DND-41 (cell line): ENCODE measurements around the gene RAB8B.

ENCODE experiments used
- ATAC-seq: fragments of 200-7000 bp; cut with Tn5 transposase; 3 replicates; pipeline ENCODE4 v1.9.1; 2021; ENCODE audit warnings: low read depth; ENCODE audit not compliant: insufficient read depth
- DNase-seq: peaks from one replicate; pipeline ENCODE4 v3.0.0-alpha.2; 2020
- H2AFZ ChIP-seq: 2 replicates; pipeline ENCODE4 v1.6.0; 2012; ENCODE audit warnings: low read depth, low read length
- H3K27ac ChIP-seq: 2 replicates; pipeline ENCODE4 v1.5.1; 2012; ENCODE audit warnings: low read length, inconsistent platforms
- H3K27me3 ChIP-seq: fragments of 200-600 bp; sonication (generic); 2 replicates; pipeline ENCODE4 v1.6.0; 2012; ENCODE audit warnings: low read length, mild to moderate bottlenecking, inconsistent platforms; ENCODE audit not compliant: insufficient read depth, poor library complexity
- H3K36me3 ChIP-seq: 2 replicates; pipeline ENCODE4 v1.5.1; 2012; ENCODE audit warnings: low read length, inconsistent platforms; ENCODE audit not compliant: insufficient read depth
- H3K4me1 ChIP-seq: 2 replicates; pipeline ENCODE4 v1.5.1; 2012; ENCODE audit warnings: mild to moderate bottlenecking, low read length; ENCODE audit not compliant: insufficient read depth
- H3K4me2 ChIP-seq: 2 replicates; pipeline ENCODE4 v1.6.0; 2012; ENCODE audit warnings: mild to moderate bottlenecking, moderate library complexity, low read length, inconsistent platforms; ENCODE audit not compliant: insufficient read depth
- H3K4me3 ChIP-seq, 2 experiments: fragments of 200-600 bp in 1 of 2; shearing (Covaris generic) in 1 of 2; 2 replicates each; pipeline ENCODE4 v1.5.1; 2012 to 2016; ENCODE audit warnings: inconsistent platforms in 2 of 2, low read length in 2 of 2, mild to moderate bottlenecking in 2 of 2, low read depth in 1 of 2, moderate library complexity in 1 of 2
- H3K79me2 ChIP-seq: 2 replicates; pipeline ENCODE4 v1.6.0; 2012; ENCODE audit warnings: low read length, inconsistent platforms; ENCODE audit not compliant: insufficient read depth
- H3K9ac ChIP-seq: 2 replicates; pipeline ENCODE4 v1.6.0; 2012; ENCODE audit warnings: low read depth, mild to moderate bottlenecking, inconsistent platforms, low read length, moderate library complexity
- H3K9me3 ChIP-seq: 2 replicates; pipeline ENCODE4 v1.5.1; 2012; ENCODE audit warnings: low read length, moderate library complexity, mild to moderate bottlenecking, inconsistent platforms; ENCODE audit not compliant: insufficient read depth, severe bottlenecking
- H4K20me1 ChIP-seq: 2 replicates; pipeline ENCODE4 v1.6.0; 2012; ENCODE audit warnings: low read length; ENCODE audit not compliant: insufficient read depth
- EZH2 ChIP-seq: IDR thresholded peaks from 3 replicates; pipeline ENCODE4 v1.6.1; 2012; ENCODE audit warnings: borderline replicate concordance, low read depth, mild to moderate bottlenecking, moderate library complexity, low read length, inconsistent platforms; ENCODE audit not compliant: severe bottlenecking
- TF ChIP-seq, protein P1 (sequence below): IDR thresholded peaks from 2 replicates; pipeline ENCODE4 v1.5.1; 2012; ENCODE audit warnings: borderline replicate concordance, low read length, moderate library complexity, mild to moderate bottlenecking; ENCODE audit not compliant: poor library complexity, severe bottlenecking; ENCODE audit errors: extremely low read depth

The RAB8B gene

DNA sequence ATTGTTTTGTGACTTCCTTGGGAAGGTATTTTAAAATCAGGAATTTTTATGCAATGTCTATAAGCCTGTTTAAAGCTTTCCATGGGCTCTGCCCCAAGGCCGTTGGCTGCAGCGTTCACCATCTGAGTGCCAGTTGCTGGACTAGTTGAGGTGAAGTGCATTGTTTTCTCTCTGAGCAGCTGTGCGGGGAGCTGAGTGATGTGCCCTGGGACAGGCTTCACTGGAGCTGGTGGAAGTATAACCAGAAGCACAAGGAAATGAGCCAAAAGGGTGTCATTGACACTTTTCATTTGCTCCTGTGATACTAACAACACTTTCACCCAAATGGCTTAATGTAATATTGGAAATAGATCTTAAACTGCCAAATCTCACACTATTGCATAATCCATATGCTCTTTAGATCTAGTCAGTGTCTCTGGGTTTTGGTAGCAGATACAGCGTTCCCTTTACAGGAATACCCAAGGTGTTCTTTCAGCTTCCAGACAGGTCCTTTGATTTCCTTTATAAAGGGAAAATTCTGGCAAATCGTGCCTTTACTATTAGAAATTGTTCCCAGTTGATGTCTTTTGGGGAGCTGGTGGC, 117.2 kb downstream of the RAB8B start:
- no peak for ATAC-seq
- no peak overlapping the region for H2AFZ ChIP-seq

DNA sequence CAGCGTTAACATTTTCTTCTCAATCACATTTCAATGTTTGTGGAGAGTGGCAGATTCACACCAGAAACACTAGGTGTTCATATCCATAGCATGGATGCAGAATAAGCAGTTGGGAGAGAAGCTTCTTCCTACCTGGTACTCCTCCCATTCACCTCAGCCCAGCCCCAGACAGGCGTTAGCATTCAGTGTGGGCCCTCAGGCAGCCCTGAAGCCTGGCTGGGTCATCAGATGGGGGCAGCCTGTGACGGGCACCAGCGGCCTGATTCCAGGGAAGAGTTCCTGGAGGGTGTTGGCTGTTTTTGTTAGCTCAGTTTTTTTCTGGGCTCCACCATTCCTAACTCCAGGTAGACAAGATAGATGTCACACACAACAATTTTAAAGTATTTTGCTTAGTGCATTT, 119.1 kb downstream of the RAB8B start:
- TF ChIP-seq EZH2 = no peak
- Histone ChIP-seq H3K4me2 (no peak overlapping the region), H3K27me3 (no peaks in the 10 kb centered on the region), H3K4me3 (no peak overlapping the region), H3K27ac (no peak overlapping the region), H4K20me1 (no peaks in the 10 kb centered on the region), H3K36me3 (peaks cover 17% of the 10 kb centered on the region), H3K9ac (no peak overlapping the region), H2AFZ (no peak overlapping the region), H3K9me3 (no peaks in the 10 kb centered on the region), H3K79me2 (no peaks in the 10 kb centered on the region), H3K4me1 (no peaks in the 10 kb centered on the region)
- DNase-seq (no peak), ATAC-seq (no peak)

More for the DNA sequence above, 117.2 kb downstream of the RAB8B start:
- no peak for DNase-seq
- no peaks in the 10 kb centered on the region for H3K4me1 ChIP-seq
- no peaks in the 10 kb centered on the region for H3K9me3 ChIP-seq
- H3K4me3 ChIP-seq = no peak overlapping the region
- H3K36me3 ChIP-seq = peaks cover 28% of the 10 kb centered on the region
- H3K27me3 ChIP-seq = no peaks in the 10 kb centered on the region
- H3K4me2 ChIP-seq = no peak overlapping the region
- no peaks in the 10 kb centered on the region for H4K20me1 ChIP-seq
- no peaks in the 10 kb centered on the region for H3K79me2 ChIP-seq
- TF ChIP-seq, protein P1, sequence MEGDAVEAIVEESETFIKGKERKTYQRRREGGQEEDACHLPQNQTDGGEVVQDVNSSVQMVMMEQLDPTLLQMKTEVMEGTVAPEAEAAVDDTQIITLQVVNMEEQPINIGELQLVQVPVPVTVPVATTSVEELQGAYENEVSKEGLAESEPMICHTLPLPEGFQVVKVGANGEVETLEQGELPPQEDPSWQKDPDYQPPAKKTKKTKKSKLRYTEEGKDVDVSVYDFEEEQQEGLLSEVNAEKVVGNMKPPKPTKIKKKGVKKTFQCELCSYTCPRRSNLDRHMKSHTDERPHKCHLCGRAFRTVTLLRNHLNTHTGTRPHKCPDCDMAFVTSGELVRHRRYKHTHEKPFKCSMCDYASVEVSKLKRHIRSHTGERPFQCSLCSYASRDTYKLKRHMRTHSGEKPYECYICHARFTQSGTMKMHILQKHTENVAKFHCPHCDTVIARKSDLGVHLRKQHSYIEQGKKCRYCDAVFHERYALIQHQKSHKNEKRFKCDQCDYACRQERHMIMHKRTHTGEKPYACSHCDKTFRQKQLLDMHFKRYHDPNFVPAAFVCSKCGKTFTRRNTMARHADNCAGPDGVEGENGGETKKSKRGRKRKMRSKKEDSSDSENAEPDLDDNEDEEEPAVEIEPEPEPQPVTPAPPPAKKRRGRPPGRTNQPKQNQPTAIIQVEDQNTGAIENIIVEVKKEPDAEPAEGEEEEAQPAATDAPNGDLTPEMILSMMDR = no peak
- no peak for TF ChIP-seq EZH2
- no peak overlapping the region for H3K9ac ChIP-seq
- H3K27ac ChIP-seq = no peak overlapping the region

DNA sequence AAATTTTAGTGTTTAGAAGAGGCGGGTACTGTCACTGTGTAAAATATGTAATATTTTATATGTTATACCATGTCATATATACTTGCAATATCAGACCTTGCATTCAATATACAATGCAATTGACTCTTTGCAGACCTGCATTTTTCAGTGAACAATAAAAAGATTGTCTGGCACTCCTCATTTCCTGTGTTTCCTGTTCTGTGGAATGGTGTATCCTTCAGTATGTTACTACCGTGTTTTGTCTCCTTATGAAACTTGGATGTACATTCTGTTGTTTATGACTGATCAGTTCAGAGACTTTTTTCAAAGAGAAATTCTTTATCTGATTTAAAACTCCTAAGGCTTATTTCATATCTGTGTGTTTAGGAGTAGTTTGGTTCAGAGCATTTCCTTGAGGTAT, 119.5 kb downstream of the RAB8B start:
- no peak for ATAC-seq
- TF ChIP-seq, protein P1 = no peak

DNA sequence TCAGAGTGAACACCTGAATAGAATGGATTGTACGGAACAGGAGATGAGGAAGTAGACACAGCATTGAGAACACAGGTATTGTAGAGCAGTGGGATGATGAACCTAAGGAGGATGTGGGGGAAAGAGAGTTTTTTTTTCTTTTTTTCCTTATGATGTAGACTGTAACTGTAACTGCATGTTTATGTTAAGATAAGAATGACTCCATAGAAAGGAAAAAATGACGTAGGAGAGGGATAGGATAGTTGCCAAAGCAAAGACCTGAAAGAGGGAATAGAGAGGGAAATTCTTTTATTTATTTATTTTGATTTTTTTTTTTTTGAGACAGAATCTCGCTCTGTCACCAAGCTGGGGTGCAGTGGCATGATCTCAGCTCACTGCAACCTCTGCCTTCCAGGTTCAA, 121.2 kb downstream of the RAB8B start:
- Histone ChIP-seq H3K36me3 (peaks cover 12% of the 10 kb centered on the region), H4K20me1 (no peaks in the 10 kb centered on the region), H3K4me3 (no peak overlapping the region), H3K79me2 (no peaks in the 10 kb centered on the region), H3K9me3 (no peaks in the 10 kb centered on the region), H3K27ac (no peak overlapping the region), H3K27me3 (no peaks in the 10 kb centered on the region), H3K4me1 (no peaks in the 10 kb centered on the region), H3K9ac (no peak overlapping the region), H2AFZ (no peak overlapping the region), H3K4me2 (no peak overlapping the region)
- no peak for DNase-seq
- ATAC-seq = no peak
- TF ChIP-seq EZH2 = no peak
- TF ChIP-seq, protein P1 = no peak

More for the DNA sequence above, 119.5 kb downstream of the RAB8B start:
- H3K4me3 ChIP-seq = no peak overlapping the region
- no peaks in the 10 kb centered on the region for H3K27me3 ChIP-seq
- no peak for DNase-seq
- H3K9ac ChIP-seq = no peak overlapping the region
- no peaks in the 10 kb centered on the region for H3K4me1 ChIP-seq
- H3K36me3 ChIP-seq = peaks cover 15% of the 10 kb centered on the region
- no peak overlapping the region for H3K27ac ChIP-seq
- H3K79me2 ChIP-seq = no peaks in the 10 kb centered on the region
- no peaks in the 10 kb centered on the region for H3K9me3 ChIP-seq
- H4K20me1 ChIP-seq = no peaks in the 10 kb centered on the region
- H2AFZ ChIP-seq = no peak overlapping the region
- no peak overlapping the region for H3K4me2 ChIP-seq
